OCI-LY7 (cell line): ENCODE data around the gene ING1.

ENCODE experiments used
- EZH2phosphoT487 ChIP-seq: fragments of 200-600 bp; sonication (generic); IDR thresholded peaks from 2 replicates; pipeline ENCODE4 v1.6.1; 2018; ENCODE audit warnings: low read depth, borderline replicate concordance, mild to moderate bottlenecking, mixed run types, antibody characterized with exemption, low read length, moderate library complexity, mixed read lengths
- TF ChIP-seq, protein P1 (sequence below): fragments of 200-600 bp; sonication (generic); conservative IDR thresholded peaks from 2 replicates; pipeline ENCODE4 v1.5.1; 2014; ENCODE audit warnings: mild to moderate bottlenecking, antibody characterized with exemption, low read length, moderate library complexity, mixed read lengths

DNA sequence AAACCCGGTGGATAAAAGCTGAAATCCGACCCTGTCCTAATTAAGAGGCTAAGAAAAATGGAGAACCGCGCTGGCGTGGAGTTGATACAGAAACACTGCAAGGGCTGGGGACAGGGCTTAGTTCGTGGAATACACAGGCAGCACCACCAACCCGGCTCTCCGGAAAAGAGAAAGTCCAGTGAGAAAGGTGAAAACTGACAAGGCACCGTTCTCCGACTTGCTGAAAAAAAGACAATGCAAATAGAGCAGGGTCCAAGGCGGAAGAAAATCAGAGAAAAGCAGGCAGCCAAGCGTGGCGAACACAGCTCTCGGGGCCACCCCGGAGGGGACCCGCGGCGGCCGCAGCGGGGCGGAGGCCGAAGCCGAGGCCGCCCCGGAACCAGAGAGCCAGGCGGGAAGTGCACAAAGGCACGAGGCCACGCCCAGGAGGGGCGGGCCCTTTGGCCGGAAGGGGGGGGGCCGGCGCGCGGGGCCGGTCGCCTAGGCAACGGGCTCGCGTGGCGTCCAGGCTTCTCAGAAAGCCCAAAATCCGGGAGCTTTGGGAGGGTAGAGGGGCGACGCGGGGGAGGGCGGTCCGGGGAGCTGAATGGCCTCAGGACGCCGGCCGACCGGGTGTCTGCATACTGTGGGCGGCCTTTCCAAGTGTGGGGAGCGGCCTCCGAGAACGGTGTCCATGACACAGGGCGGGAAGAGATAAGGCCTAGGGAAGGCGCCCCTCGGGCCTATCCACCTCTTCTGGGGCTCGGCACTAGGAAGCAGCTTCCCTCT lies 1.2 kb upstream of the ING1 start:
- TF ChIP-seq, protein P1, sequence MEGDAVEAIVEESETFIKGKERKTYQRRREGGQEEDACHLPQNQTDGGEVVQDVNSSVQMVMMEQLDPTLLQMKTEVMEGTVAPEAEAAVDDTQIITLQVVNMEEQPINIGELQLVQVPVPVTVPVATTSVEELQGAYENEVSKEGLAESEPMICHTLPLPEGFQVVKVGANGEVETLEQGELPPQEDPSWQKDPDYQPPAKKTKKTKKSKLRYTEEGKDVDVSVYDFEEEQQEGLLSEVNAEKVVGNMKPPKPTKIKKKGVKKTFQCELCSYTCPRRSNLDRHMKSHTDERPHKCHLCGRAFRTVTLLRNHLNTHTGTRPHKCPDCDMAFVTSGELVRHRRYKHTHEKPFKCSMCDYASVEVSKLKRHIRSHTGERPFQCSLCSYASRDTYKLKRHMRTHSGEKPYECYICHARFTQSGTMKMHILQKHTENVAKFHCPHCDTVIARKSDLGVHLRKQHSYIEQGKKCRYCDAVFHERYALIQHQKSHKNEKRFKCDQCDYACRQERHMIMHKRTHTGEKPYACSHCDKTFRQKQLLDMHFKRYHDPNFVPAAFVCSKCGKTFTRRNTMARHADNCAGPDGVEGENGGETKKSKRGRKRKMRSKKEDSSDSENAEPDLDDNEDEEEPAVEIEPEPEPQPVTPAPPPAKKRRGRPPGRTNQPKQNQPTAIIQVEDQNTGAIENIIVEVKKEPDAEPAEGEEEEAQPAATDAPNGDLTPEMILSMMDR = no peak
- TF ChIP-seq EZH2phosphoT487 = no peak
